HG03139 (cell line): Measurements from ENCODE around the gene R3HDM2.
"Not testable (repeated sequence)": the region's sequence is repeated elsewhere in the genome, so short reads cannot be mapped to it uniquely, and the experiment has no call there.

Experiments used
- ATAC-seq: cut with Tn5 transposase; IDR thresholded peaks from one replicate; pipeline ENCODE4 v1.9.1; 2021; ENCODE audit not compliant: unreplicated experiment

Gene R3HDM2

GRCh38 chr12:57429473-57430111 lies 1.3 kb downstream of the R3HDM2 start:
- ATAC-seq = no peak

GRCh38 chr12:57428965-57429364 lies 1.9 kb downstream of the R3HDM2 start:
- no peak for ATAC-seq

GRCh38 chr12:57426948-57427347 lies 3.9 kb downstream of the R3HDM2 start:
- not testable (repeated sequence) for ATAC-seq

GRCh38 chr12:57420482-57420881 lies 10.4 kb downstream of the R3HDM2 start:
- ATAC-seq = no peak

GRCh38 chr12:57419495-57419894 lies 11.3 kb downstream of the R3HDM2 start:
- ATAC-seq = no peak

- no peak for ATAC-seq
Measured at GRCh38 chr12:57418255-57418654, 12.6 kb downstream of the R3HDM2 start.

- ATAC-seq = no peak
Measured at GRCh38 chr12:57416039-57416996, 14.5 kb downstream of the R3HDM2 start.

- ATAC-seq = no peak
Measured at GRCh38 chr12:57415088-57415487, 15.8 kb downstream of the R3HDM2 start.

- ATAC-seq = not testable (repeated sequence)
Measured at GRCh38 chr12:57414160-57414559, 16.7 kb downstream of the R3HDM2 start.

- ATAC-seq = no peak
Measured at GRCh38 chr12:57410534-57410933, 20.3 kb downstream of the R3HDM2 start.

- no peak for ATAC-seq
Measured at GRCh38 chr12:57404966-57405640, 25.7 kb downstream of the R3HDM2 start.

- not testable (repeated sequence) for ATAC-seq
Measured at GRCh38 chr12:57402156-57402555, 28.7 kb downstream of the R3HDM2 start.

GRCh38 chr12:57401165-57401564 lies 29.7 kb downstream of the R3HDM2 start:
- no peak for ATAC-seq

GRCh38 chr12:57399718-57400463 lies 31.0 kb downstream of the R3HDM2 start:
- ATAC-seq = not testable (repeated sequence)

- no peak for ATAC-seq
Measured at GRCh38 chr12:57397441-57397840, 33.4 kb downstream of the R3HDM2 start.

GRCh38 chr12:57395121-57395520 lies 35.7 kb downstream of the R3HDM2 start:
- no peak for ATAC-seq

- ATAC-seq = no peak
Measured at GRCh38 chr12:57390174-57390573, 40.7 kb downstream of the R3HDM2 start.

- no peak for ATAC-seq
Measured at GRCh38 chr12:57389033-57389432, 41.8 kb downstream of the R3HDM2 start.

- no peak for ATAC-seq
Measured at GRCh38 chr12:57388425-57388824, 42.4 kb downstream of the R3HDM2 start.

GRCh38 chr12:57386187-57386720 lies 44.6 kb downstream of the R3HDM2 start:
- no peak for ATAC-seq

GRCh38 chr12:57385586-57385985 lies 45.3 kb downstream of the R3HDM2 start:
- no peak for ATAC-seq
